H1 (cell line): ENCODE data around the gene SIGLEC15. TPM values are rescaled to one million over a fixed set of nuclear protein-coding genes. Genes with fewer than 3 reads are reported as not detected.
"Not testable (repeated sequence)": the region's sequence is repeated elsewhere in the genome, so short reads cannot be mapped to it uniquely, and the experiment has no call there.

ENCODE experiments used
- CTCF ChIA-PET: fragments of 300-600 bp; sonication (Branson Sonifier 250); formaldehyde crosslinking; loops from one replicate; lab custom pipeline; 2021; ENCODE audit not compliant: partially characterized antibody; lab: Charles Lee
- POLR2A ChIA-PET: fragments of 300-600 bp; sonication (Branson Sonifier 250); formaldehyde crosslinking; loops from one replicate; lab custom pipeline; 2021; ENCODE audit warnings: inconsistent platforms; ENCODE audit not compliant: partially characterized antibody; lab: Charles Lee
- DNase-seq, 2 experiments: peaks; one replicate each; pipeline versions ENCODE4 v3.0.0 to v3.0.0-alpha.2; 2010 to 2022; ENCODE audit warnings: low spot score in 2 of 2, low read depth in 1 of 2, mixed read lengths in 1 of 2
- FAIRE-seq: peaks from 2 replicates; lab custom pipeline; 2011; peaks lifted over from hg19 to GRCh38; lab: Jason Lieb, UNC
- H2AFZ ChIP-seq: 2 replicates; pipeline ENCODE4 v1.8.1; 2012; ENCODE audit warnings: low read length, inconsistent platforms
- H2AK5ac ChIP-seq: 2 replicates; pipeline ENCODE4 v1.6.1; 2013; ENCODE audit warnings: low read depth, low read length
- H2BK120ac ChIP-seq: replicated peaks from 2 replicates; pipeline ENCODE3; 2013; ENCODE audit warnings: low read depth, low read length, inconsistent platforms
- H2BK12ac ChIP-seq: 2 replicates; pipeline ENCODE4 v1.6.1; 2013; ENCODE audit warnings: low read depth, low read length
- H2BK15ac ChIP-seq: 2 replicates; pipeline ENCODE4 v1.6.1; 2013; ENCODE audit warnings: low read length
- H2BK20ac ChIP-seq: 2 replicates; pipeline ENCODE4 v1.6.1; 2013; ENCODE audit warnings: low read length
- H2BK5ac ChIP-seq: 2 replicates; pipeline ENCODE4 v1.6.1; 2013; ENCODE audit warnings: low read depth, low read length
- H3K14ac ChIP-seq: 2 replicates; pipeline ENCODE4 v1.6.1; 2013; ENCODE audit warnings: inconsistent platforms; ENCODE audit not compliant: insufficient read length
- H3K18ac ChIP-seq: 2 replicates; pipeline ENCODE4 v1.6.1; 2013; ENCODE audit warnings: low read length; ENCODE audit errors: extremely low read depth
- H3K23ac ChIP-seq: 2 replicates; pipeline ENCODE4 v1.6.1; 2013; ENCODE audit warnings: inconsistent platforms; ENCODE audit not compliant: insufficient read length
- H3K23me2 ChIP-seq: 2 replicates; pipeline ENCODE4 v1.6.1; 2013; ENCODE audit warnings: low read depth, low read length
- H3K27ac ChIP-seq: 2 replicates; pipeline ENCODE4 v1.6.1; 2011; ENCODE audit warnings: low read depth, low read length, inconsistent platforms
- H3K27me3 ChIP-seq, 4 experiments: replicated peaks in 1 of 4; 1 replicate in 1 of 4; 2 replicates in 3 of 4; pipeline versions ENCODE4 v1.6.1 to v1.8.1; 2011 to 2013; ENCODE audit warnings: low read length in 3 of 4, mild to moderate bottlenecking in 3 of 4, inconsistent platforms in 2 of 4, mixed read lengths in 2 of 4, moderate library complexity in 1 of 4; ENCODE audit not compliant: control insufficient read depth in 3 of 4, insufficient read depth in 3 of 4; ENCODE audit errors: extremely low read depth in 1 of 4
- H3K36me3 ChIP-seq, 4 experiments: 2 replicates each; pipeline versions ENCODE4 v1.6.1 to v1.8.1; 2011 to 2013; ENCODE audit warnings: mild to moderate bottlenecking in 4 of 4, low read length in 3 of 4, moderate library complexity in 2 of 4, control low read depth in 1 of 4, inconsistent platforms in 1 of 4; ENCODE audit not compliant: insufficient read depth in 4 of 4, control insufficient read depth in 2 of 4
- H3K4ac ChIP-seq: replicated peaks from 2 replicates; pipeline ENCODE3; 2013; ENCODE audit warnings: low read length, low read depth, mixed read lengths, inconsistent platforms; ENCODE audit not compliant: insufficient read length
- H3K4me1 ChIP-seq, 4 experiments: replicated peaks in 1 of 4; 1 replicate in 1 of 4; 2 replicates in 3 of 4; pipeline versions ENCODE4 v1.6.1 to v1.8.1; 2011 to 2013; ENCODE audit warnings: low read length in 3 of 4, inconsistent platforms in 2 of 4, mixed read lengths in 1 of 4; ENCODE audit not compliant: insufficient read depth in 4 of 4, control insufficient read depth in 3 of 4
- H3K4me2 ChIP-seq, 2 experiments: 2 replicates each; pipeline versions ENCODE4 v1.6.1 to v1.8.1; 2011 to 2013; ENCODE audit warnings: low read depth in 2 of 2, low read length in 2 of 2, control low read depth in 1 of 2, inconsistent platforms in 1 of 2, mild to moderate bottlenecking in 1 of 2; ENCODE audit not compliant: insufficient read depth in 1 of 2
- H3K4me3 ChIP-seq, 4 experiments: fragments of 200-600, 300-600 bp in 1 of 4; sonication (generic), shearing (Covaris generic), sonication (Bioruptor Twin) in 1 of 4; 2 replicates each; pipeline versions ENCODE4 v1.5.1 to v1.8.1; 2011 to 2016; ENCODE audit warnings: low read length in 4 of 4, low read depth in 3 of 4, control low read depth in 2 of 4, inconsistent platforms in 2 of 4, mild to moderate bottlenecking in 2 of 4, mixed read lengths in 1 of 4, moderate library complexity in 1 of 4; ENCODE audit not compliant: insufficient read depth in 2 of 4; ENCODE audit errors: extremely low read depth in 1 of 4
- H3K56ac ChIP-seq: replicated peaks from 2 replicates; pipeline ENCODE3; 2013; ENCODE audit warnings: low read depth, mild to moderate bottlenecking, mixed read lengths, low read length, inconsistent platforms; ENCODE audit not compliant: insufficient read length
- H3K79me1 ChIP-seq: 2 replicates; pipeline ENCODE4 v1.6.1; 2013; ENCODE audit warnings: low read depth, low read length, control low read depth
- H3K79me2 ChIP-seq, 2 experiments: 2 replicates each; pipeline versions ENCODE4 v1.6.1 to v1.8.1; 2012 to 2013; ENCODE audit warnings: low read length in 2 of 2, mild to moderate bottlenecking in 2 of 2, inconsistent platforms in 1 of 2; ENCODE audit not compliant: insufficient read depth in 2 of 2, control insufficient read depth in 1 of 2
- H3K9ac ChIP-seq, 4 experiments: replicated peaks in 1 of 4; 1 replicate in 1 of 4; 2 replicates in 3 of 4; pipeline versions ENCODE4 v1.6.1 to v1.8.1; 2011 to 2013; ENCODE audit warnings: low read depth in 3 of 4, low read length in 3 of 4, control low read depth in 2 of 4, mild to moderate bottlenecking in 2 of 4, moderate library complexity in 2 of 4, inconsistent platforms in 1 of 4; ENCODE audit errors: extremely low read depth in 1 of 4
- H3K9me3 ChIP-seq, 2 experiments: 2 replicates each; pipeline versions ENCODE4 v1.6.1 to v1.8.1; 2012 to 2013; ENCODE audit warnings: mild to moderate bottlenecking in 2 of 2, moderate library complexity in 2 of 2, control low read depth in 1 of 2, inconsistent platforms in 1 of 2, low read depth in 1 of 2, low read length in 1 of 2, mixed read lengths in 1 of 2; ENCODE audit not compliant: insufficient read depth in 2 of 2
- H4K20me1 ChIP-seq, 2 experiments: replicated peaks in 1 of 2; 2 replicates each; pipeline versions ENCODE3 to v1.8.1; 2011 to 2013; ENCODE audit warnings: inconsistent platforms in 2 of 2, low read length in 2 of 2, mild to moderate bottlenecking in 1 of 2; ENCODE audit not compliant: insufficient read depth in 2 of 2, control insufficient read depth in 1 of 2
- H4K5ac ChIP-seq: 2 replicates; pipeline ENCODE4 v1.6.1; 2013; ENCODE audit warnings: low read length, low read depth, mixed read lengths, inconsistent platforms; ENCODE audit not compliant: insufficient read length
- H4K8ac ChIP-seq: 2 replicates; pipeline ENCODE4 v1.8.0; 2013; ENCODE audit warnings: mild to moderate bottlenecking, moderate library complexity, low read length, inconsistent platforms; ENCODE audit not compliant: insufficient read depth; ENCODE audit errors: extremely low read depth
- H4K91ac ChIP-seq: replicated peaks from 2 replicates; pipeline ENCODE3; 2013; ENCODE audit warnings: low read length, mixed read lengths, inconsistent platforms; ENCODE audit not compliant: insufficient read length
- CEBPB ChIP-seq: IDR thresholded peaks from 2 replicates; pipeline ENCODE4 v1.6.1; 2012; ENCODE audit warnings: low read depth, low read length
- CHD2 ChIP-seq: IDR thresholded peaks from 2 replicates; pipeline ENCODE4 v1.6.1; 2012; ENCODE audit warnings: low read length, improper control_type of control experiment
- CTBP2 ChIP-seq: IDR thresholded peaks from 2 replicates; pipeline ENCODE4 v1.7.0; 2011; ENCODE audit warnings: borderline replicate concordance, mild to moderate bottlenecking, moderate library complexity, mixed read lengths, low read length; ENCODE audit not compliant: insufficient read depth, insufficient read length
- E2F6 ChIP-seq: IDR thresholded peaks from 2 replicates; pipeline ENCODE4 v1.6.1; 2012; ENCODE audit warnings: inconsistent platforms
- EZH2 ChIP-seq: fragments of 200-600 bp; sonication (generic); IDR thresholded peaks from 2 replicates; pipeline ENCODE4 v1.7.1; 2012; ENCODE audit warnings: low read depth, mild to moderate bottlenecking, moderate library complexity, low read length, inconsistent platforms; ENCODE audit not compliant: severe bottlenecking
- HDAC2 ChIP-seq, 2 experiments: fragments of 300-600 bp in 1 of 2; sonication (generic) in 1 of 2; IDR thresholded peaks; 2 replicates each; pipeline ENCODE4 v1.6.1; 2011 to 2012; ENCODE audit warnings: low read depth in 2 of 2, low read length in 2 of 2, mild to moderate bottlenecking in 2 of 2, moderate library complexity in 2 of 2, borderline replicate concordance in 1 of 2, inconsistent platforms in 1 of 2
- JUND ChIP-seq: IDR thresholded peaks from 2 replicates; pipeline ENCODE4 v1.6.1; 2011; ENCODE audit warnings: mild to moderate bottlenecking, improper control_type of control experiment, low read length
- PHF8 ChIP-seq: fragments of 200-600 bp; sonication (generic); conservative IDR thresholded peaks from 2 replicates; pipeline ENCODE4 v1.7.1; 2012; ENCODE audit warnings: low read depth, mild to moderate bottlenecking, inconsistent platforms, low read length, moderate library complexity
- SIRT6 ChIP-seq: IDR thresholded peaks from one replicate; pipeline ENCODE4 v1.7.1; 2012; ENCODE audit warnings: low read length, inconsistent platforms
- WGBS, 2 experiments: shearing (Covaris generic) in 1 of 2; methylation state at CpG; one replicate each; pipeline versions ENCODE4 v1.1.6 to v1.1.7; 2013 to 2015; ENCODE audit warnings: low lambda C conversion rate in 2 of 2, mixed read lengths in 2 of 2, inconsistent platforms in 1 of 2, low coverage in 1 of 2, missing lambda C conversion rate in 1 of 2; ENCODE audit not compliant: insufficient replicate concordance in 2 of 2, insufficient coverage in 1 of 2, insufficient read length in 1 of 2; ENCODE audit errors: extremely low coverage in 1 of 2, missing lambda C conversion rate in 1 of 2; 5-methylcytosine and 5-hydroxymethylcytosine counted together
- polyA plus RNA-seq, 7 experiments: library from polyadenylated mRNA; depleted of rRNA in 3 of 7; stranded (reverse) in 5 of 7; unstranded in 2 of 7; fragments of >200 nt in 5 of 7; fragments of 200-250 nt in 2 of 7; gene quantifications; 1 replicate in 5 of 7; 2 replicates in 1 of 7; 4 replicates in 1 of 7; pipeline versions ENCODE4 v1.2.1 to v1.2.3, GENCODE V29; 2011 to 2013; ENCODE audit warnings: missing spikeins in 2 of 7, mixed read lengths in 2 of 7
- total RNA-seq: library from RNA; stranded (reverse); fragmentation: NEBNext Ultra II Directional; extraction: Animal tissue kit (Norgen Biotek cat#: 25700); gene quantifications from 2 replicates; pipeline ENCODE4 v1.2.1, GENCODE V29; 2021

Gene SIGLEC15
- total and polyA plus RNA-seq, 2 of the 8 experiments (the other 6 are each of a cell fraction or from before 2014, with no cell fraction given), result 0.20 to 0.37 TPM

GRCh38 chr18:45847119-45847518 is 21.6 kb downstream of the SIGLEC15 start (continued):
- TF ChIP-seq CTBP2 (no peak), E2F6 (no peak), EZH2 (no peak), PHF8 (no peak), CEBPB (no peak), SIRT6 (no peak), CHD2 (no peak), HDAC2 (IDR thresholded peaks at IDR 0.05; ENCODE audit: borderline replicate concordance in 1 of 2, low read depth in 2 of 2, low read length in 2 of 2) (no peak), JUND (no peak)

- not testable (repeated sequence) for DNase-seq, H3K23me2 ChIP-seq, H3K79me1 ChIP-seq, H2BK12ac ChIP-seq, H3K18ac ChIP-seq, H2BK15ac ChIP-seq, H4K91ac ChIP-seq, H3K79me2 ChIP-seq, H3K14ac ChIP-seq, H2BK20ac ChIP-seq, H2BK5ac ChIP-seq, FAIRE-seq, H3K36me3 ChIP-seq, H4K5ac ChIP-seq, H3K4me2 ChIP-seq, H3K9me3 ChIP-seq, H3K4me3 ChIP-seq, H4K8ac ChIP-seq, H2BK120ac ChIP-seq, H2AFZ ChIP-seq, H2AK5ac ChIP-seq, H3K4me1 ChIP-seq, H3K27me3 ChIP-seq, H3K4ac ChIP-seq, H4K20me1 ChIP-seq, H3K27ac ChIP-seq, H3K9ac ChIP-seq, H3K56ac ChIP-seq, H3K23ac ChIP-seq
- 91% methylated on average over 13 of the region's 13 CpGs; no CpG with 5 or more reads in 1 of the 2 experiments for WGBS, 2 experiments
- ChIA-PET POLR2A (interaction anchor here (1.3 kb wide), 1 partner anchor 9 kb away, joined by 3 read pairs; no protein-coding TSS in a partner anchor), CTCF (interaction anchor here (0.6 to 5.2 kb wide), 19 partner anchors 9 to 247 kb away, joined by 3 to 41 read pairs (median 4); no protein-coding TSS in a partner anchor)
Observed at GRCh38 chr18:45848643-45849042, 23.2 kb downstream of the SIGLEC15 start.
